ENCODE data around the gene LLGL2. TPM values are rescaled to one million over a fixed set of nuclear protein-coding genes. Genes with fewer than 3 reads are reported as not detected.
"Not testable (repeated sequence)": the region's sequence is repeated elsewhere in the genome, so short reads cannot be mapped to it uniquely, and the experiment has no call there.

LLGL2 gene, protein sequence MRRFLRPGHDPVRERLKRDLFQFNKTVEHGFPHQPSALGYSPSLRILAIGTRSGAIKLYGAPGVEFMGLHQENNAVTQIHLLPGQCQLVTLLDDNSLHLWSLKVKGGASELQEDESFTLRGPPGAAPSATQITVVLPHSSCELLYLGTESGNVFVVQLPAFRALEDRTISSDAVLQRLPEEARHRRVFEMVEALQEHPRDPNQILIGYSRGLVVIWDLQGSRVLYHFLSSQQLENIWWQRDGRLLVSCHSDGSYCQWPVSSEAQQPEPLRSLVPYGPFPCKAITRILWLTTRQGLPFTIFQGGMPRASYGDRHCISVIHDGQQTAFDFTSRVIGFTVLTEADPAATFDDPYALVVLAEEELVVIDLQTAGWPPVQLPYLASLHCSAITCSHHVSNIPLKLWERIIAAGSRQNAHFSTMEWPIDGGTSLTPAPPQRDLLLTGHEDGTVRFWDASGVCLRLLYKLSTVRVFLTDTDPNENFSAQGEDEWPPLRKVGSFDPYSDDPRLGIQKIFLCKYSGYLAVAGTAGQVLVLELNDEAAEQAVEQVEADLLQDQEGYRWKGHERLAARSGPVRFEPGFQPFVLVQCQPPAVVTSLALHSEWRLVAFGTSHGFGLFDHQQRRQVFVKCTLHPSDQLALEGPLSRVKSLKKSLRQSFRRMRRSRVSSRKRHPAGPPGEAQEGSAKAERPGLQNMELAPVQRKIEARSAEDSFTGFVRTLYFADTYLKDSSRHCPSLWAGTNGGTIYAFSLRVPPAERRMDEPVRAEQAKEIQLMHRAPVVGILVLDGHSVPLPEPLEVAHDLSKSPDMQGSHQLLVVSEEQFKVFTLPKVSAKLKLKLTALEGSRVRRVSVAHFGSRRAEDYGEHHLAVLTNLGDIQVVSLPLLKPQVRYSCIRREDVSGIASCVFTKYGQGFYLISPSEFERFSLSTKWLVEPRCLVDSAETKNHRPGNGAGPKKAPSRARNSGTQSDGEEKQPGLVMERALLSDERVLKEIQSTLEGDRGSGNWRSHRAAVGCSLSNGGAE
- polyA plus RNA-seq (2012; ENCODE audit: insufficient read depth, insufficient read length), result not detected

- peak within 1 kb of the TSS; percentile 49 for H3K4me3 ChIP-seq (ENCODE audit: low read length)
- DNase-seq (ENCODE audit: low read depth, low spot score), result peak; percentile 47
Observed at GRCh38 chr17:75524970-75525805, at the start of gene LLGL2. Gene LLGL2 (plus strand): TSS chr17:75525697. CDS start chr17:75543427, 17,730 bp downstream.

DNA sequence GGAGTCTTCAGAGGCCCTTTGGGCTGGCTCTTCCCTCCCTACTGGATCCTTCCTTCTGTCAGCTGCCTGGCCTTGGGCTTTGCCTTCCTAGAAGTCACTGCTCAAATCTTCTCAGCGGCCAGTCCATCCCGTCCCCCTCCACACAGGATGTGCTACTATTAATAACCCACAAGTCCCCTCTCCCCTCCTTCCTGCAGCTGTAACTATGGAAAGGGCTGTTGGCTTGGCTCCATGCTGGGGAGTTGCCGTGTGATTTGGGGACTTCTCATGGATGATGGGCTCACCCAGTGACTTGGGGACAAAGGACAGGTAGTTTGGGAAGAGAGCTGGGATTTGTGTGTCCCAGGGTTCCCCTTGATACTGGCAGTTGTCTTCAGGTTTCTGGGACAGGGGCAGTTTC lies 49.6 kb upstream of the LLGL2 start:
- no peak for DNase-seq (ENCODE audit: low read depth, low spot score)
- no peak overlapping the region for H3K4me3 ChIP-seq (ENCODE audit: low read length)

GRCh38 chr17:75476271-75476671 lies 49.2 kb upstream of the LLGL2 start:
- no peak overlapping the region for H3K4me3 ChIP-seq (ENCODE audit: low read length)
- no peak for DNase-seq (ENCODE audit: low read depth, low spot score)

DNA sequence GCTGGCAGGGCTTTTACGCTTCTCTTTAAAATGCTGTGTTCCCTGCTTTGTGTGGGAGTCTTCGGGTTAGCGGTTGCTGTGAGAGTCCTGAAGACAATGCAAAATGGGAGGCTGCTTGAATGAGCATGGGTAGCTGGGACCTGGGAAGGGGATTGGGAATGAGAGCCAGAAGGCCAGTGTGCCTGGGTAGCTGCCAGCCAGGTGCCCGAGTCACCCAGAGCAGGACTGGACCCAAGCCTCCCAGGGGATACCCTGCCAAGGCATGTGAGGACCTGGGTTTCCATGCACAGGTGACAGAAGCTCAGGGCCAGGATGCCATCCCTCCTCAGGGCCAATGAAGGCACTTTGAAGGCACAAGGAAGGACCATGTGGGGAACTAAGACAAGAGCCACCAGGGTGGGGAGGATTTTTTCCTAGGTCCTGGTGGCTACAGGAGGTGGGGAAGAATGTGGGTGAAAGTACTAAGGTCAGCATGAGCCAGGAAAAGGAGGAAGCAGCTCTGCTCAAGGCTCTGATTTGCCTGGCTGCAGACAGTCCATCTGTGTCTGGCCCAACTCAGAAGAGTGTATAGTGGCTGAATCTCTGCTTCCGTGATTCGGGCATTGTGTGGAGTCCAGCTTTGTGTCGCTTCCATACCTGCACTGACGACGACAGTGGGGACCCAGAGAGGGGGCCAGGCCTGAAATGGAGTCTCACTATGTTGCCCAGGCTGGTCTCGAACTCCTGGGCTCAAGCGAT lies 48.6 kb upstream of the LLGL2 start:
- DNase-seq (ENCODE audit: low read depth, low spot score), result no peak
- no peak overlapping the region for H3K4me3 ChIP-seq (ENCODE audit: low read length)

- not testable (repeated sequence) for DNase-seq (ENCODE audit: low read depth, low spot score)
Observed at GRCh38 chr17:75477490-75477862, 48.0 kb upstream of the LLGL2 start.

GRCh38 chr17:75478508-75478907 lies 47.0 kb upstream of the LLGL2 start:
- H3K4me3 ChIP-seq (ENCODE audit: low read length), result no peak overlapping the region
- DNase-seq (ENCODE audit: low read depth, low spot score), result no peak

More at GRCh38 chr17:75477490-75477862, 48.0 kb upstream of the LLGL2 start:
- H3K4me3 ChIP-seq (ENCODE audit: low read length), result not testable (repeated sequence)

- DNase-seq (ENCODE audit: low read depth, low spot score), result no peak
- H3K4me3 ChIP-seq (ENCODE audit: low read length), result no peak overlapping the region
Observed at GRCh38 chr17:75480281-75480680, 45.2 kb upstream of the LLGL2 start.

DNA sequence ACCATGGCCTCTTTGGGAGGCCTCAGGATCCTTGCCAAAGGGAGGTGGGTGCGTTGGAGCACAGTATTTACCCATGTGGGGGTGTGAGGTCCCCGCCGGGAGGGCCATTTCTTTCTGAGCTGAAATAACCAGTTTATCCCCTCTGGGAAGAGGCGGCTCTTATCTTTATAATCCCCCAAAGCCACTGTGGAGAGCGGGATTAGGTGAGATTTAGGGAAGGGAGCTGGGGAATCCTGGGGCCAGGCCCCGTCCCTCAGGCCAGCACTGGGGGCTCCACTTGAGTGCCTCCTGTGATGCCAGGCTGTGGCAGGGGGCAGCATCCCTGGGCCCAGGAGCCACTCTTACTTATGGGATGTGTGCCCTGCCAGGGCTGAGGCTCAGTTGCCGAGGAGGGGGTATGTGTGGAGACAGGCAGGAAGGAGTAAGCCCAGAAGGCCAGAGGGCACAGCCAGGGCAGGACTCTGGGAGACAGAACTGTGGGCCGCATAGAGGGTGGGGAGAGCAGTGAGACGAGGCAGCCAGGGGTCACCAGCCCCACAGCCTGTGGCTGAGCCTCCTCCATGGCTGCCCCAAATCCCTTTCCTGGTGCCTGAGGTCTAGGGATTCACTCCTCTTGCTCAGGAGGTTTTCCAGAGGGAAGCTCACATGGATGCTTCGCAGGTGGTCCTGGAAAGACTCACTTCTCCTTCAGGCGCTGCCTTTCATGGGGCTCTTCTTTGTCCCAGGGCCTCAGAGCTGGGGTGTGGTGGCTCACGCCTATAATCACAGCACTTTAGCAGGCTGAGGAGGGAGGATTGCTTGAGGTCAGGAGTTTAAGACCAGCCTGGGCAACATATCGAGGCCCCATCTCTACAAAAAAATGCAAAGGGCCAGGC lies 44.1 kb upstream of the LLGL2 start:
- no peak for DNase-seq (ENCODE audit: low read depth, low spot score)
- H3K4me3 ChIP-seq (ENCODE audit: low read length), result no peak overlapping the region

DNA sequence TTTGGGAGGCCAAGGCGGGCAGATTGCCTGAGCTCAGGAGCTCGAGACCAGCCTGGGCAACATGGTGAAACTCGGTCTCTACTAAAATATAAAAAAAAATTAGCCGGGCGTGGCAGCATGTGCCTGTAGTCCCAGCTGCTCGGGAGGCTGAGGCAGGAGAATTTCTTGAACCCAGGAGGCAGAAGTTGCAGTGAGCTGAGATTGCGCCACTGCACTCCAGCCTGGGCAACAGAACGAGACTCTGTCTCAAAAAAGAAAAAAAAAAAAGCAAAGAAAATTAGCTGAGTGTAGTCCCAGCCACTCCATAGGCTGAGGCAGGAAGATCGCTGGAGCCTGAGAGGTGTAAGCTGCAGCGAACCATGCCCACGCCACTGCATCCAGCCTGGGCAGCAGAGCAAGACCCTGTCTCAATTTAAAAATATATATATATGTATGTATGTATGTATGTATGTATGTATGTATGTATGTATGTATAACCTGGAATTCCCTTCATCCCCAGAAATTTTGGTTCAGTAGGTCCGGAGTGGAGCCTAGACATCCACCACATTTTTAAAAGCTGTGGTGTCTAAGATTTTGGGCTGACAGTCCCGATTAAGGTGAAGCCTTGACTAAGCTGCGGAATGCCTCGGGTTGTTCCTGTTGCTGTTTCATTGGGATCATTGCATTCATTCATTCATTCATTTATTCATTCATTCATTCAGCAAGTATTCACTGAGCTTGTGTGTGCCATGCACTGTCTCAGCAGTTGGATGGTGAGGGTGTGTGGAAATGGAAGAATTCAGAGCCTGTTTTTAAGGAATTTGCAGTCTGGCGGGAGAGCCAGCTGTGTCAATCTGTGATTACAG lies 43.2 kb upstream of the LLGL2 start:
- DNase-seq (ENCODE audit: low read depth, low spot score), result no peak
- H3K4me3 ChIP-seq (ENCODE audit: low read length), result no peak overlapping the region

DNA sequence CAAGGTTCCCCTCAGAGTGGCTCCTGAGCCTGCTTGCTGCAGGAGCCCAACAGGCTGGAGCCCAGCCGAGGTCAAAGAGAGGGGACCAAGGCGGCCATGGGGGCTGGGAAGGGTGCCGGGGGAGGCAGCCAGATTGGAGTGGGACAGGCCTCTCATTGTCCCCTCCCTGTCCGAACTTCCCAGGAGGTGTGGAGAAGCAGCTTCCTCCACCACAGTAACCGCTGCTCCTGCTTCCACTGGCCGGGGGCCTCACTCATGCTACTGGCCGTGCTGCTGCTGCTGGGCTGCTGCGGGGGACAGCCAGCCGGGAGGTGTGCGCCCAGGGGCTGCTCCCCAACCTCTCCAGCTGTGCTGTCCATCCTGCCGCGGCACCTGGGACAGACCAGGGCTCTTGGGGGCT lies 39.8 kb upstream of the LLGL2 start:
- DNase-seq (ENCODE audit: low read depth, low spot score), result no peak
- H3K4me3 ChIP-seq (ENCODE audit: low read length), result no peak overlapping the region

DNA sequence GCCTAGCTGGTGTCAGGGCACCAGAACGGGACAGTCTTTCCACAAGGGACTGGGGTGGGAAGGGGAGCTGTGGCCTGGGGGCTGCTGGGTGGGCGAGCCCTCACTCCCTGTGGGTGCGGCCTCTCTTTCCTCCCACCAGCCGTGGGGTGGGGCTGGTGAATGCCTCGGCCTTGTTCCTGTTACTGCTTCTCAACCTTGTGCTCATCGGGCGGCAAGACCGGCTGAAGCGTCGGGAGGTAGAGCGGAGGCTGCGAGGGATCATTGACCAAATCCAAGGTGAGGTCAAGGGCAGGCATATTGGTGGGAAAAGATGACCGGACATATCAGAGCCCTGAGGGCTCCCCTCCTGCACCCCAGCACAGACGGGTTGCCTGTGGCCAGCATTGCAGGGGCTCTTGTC lies 39.3 kb upstream of the LLGL2 start:
- no peak for DNase-seq (ENCODE audit: low read depth, low spot score)
- no peak overlapping the region for H3K4me3 ChIP-seq (ENCODE audit: low read length)

DNA sequence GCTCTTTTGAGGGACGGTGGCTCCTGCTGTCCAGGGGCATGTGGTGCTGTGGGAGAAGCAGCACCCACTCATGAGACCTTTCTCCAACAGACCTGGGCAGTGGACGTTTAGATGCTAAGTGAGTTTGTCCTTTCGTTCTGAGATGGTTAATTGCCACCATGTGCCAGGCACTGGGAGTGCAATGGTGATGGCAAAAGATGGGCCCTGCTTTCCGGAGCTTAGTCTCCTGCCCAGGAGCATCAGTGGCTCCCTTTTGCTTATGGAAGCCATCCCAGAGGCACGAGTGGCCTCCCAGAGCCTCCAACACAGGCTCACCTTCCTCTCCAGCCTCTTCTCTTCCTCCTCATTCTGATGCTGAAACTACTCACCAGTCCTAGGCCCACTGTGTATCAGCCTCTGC lies 38.5 kb upstream of the LLGL2 start:
- peak overlapping the region; percentile 51 for H3K4me3 ChIP-seq (ENCODE audit: low read length)
- DNase-seq (ENCODE audit: low read depth, low spot score), result no peak

- peak overlapping the region; percentile 51 for H3K4me3 ChIP-seq (ENCODE audit: low read length)
- DNase-seq (ENCODE audit: low read depth, low spot score), result peak; percentile 91
Observed at GRCh38 chr17:75487351-75488070, 38.0 kb upstream of the LLGL2 start.

- DNase-seq (ENCODE audit: low read depth, low spot score), result no peak
- H3K4me3 ChIP-seq (ENCODE audit: low read length), result no peak overlapping the region
Observed at GRCh38 chr17:75488693-75489510, 36.6 kb upstream of the LLGL2 start.

DNA sequence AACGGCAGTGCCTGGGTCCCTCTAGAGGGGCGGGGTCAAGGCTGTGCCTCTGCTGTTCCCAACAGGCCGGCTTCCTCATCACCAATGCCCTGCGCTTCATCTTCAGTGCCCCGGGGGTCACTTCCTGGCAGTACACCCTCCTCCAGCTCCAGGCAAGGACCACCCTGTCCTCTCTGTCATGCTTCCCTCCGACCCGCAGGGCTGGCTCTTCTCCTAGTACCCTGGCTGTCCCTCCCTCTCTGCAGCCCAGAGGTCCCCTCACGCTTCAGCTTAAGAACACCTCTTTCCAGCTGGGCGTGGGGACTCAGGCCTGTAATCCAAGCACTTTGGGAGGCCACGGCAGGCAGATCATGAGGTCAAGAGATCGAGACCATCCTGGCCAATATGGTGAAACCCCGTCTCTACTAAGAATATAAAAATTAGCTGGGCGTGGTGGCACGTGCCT lies 36.0 kb upstream of the LLGL2 start:
- no peak for DNase-seq (ENCODE audit: low read depth, low spot score)
- no peak overlapping the region for H3K4me3 ChIP-seq (ENCODE audit: low read length)

All from Jurkat, Clone E6-1 (cell line).